ENCODE measurements around the gene CEP192.

The CEP192 gene

GRCh38 chr18:13136056-13136903, 145.1 kb downstream of the CEP192 start:
- no peak for TF ChIP-seq EGR1 (IDR thresholded peaks at IDR 0.05)
- peak; percentile 33 for TF ChIP-seq ZBTB7A (IDR thresholded peaks at IDR 0.05; ENCODE audit: low read depth)
- TF ChIP-seq TEAD4 (IDR thresholded peaks at IDR 0.05): no peak
- TF ChIP-seq CEBPB (IDR thresholded peaks at IDR 0.05): no peak

GRCh38 chr18:13136904-13137669, 145.9 kb downstream of the CEP192 start:
- TF ChIP-seq USF1 (IDR thresholded peaks at IDR 0.05) (no peak), RAD21 (IDR thresholded peaks at IDR 0.05; ENCODE audit: low read depth) (no peak), REST (IDR thresholded peaks at IDR 0.05; ENCODE audit: low read depth) (no peak), ZBTB7A (IDR thresholded peaks at IDR 0.05; ENCODE audit: low read depth) (0 out of 2 replicates have a peak, but pooled peaks have one; percentile 47)

GRCh38 chr18:13137670-13138419, 146.7 kb downstream of the CEP192 start:
- no peak for TF ChIP-seq EGR1 (IDR thresholded peaks at IDR 0.05)
- no peak for TF ChIP-seq ZBTB7A (IDR thresholded peaks at IDR 0.05; ENCODE audit: low read depth)
- no peak for TF ChIP-seq REST (IDR thresholded peaks at IDR 0.05; ENCODE audit: low read depth)
- no peak for TF ChIP-seq RAD21 (IDR thresholded peaks at IDR 0.05; ENCODE audit: low read depth)
- TF ChIP-seq FOXM1 (IDR thresholded peaks at IDR 0.05; ENCODE audit: borderline replicate concordance, low read depth): no peak
- no peak for TF ChIP-seq CREB1 (IDR thresholded peaks at IDR 0.05; ENCODE audit: low read depth)
- no peak for TF ChIP-seq MAX (IDR thresholded peaks at IDR 0.05)
- no peak for TF ChIP-seq CEBPB (IDR thresholded peaks at IDR 0.05)
- TF ChIP-seq TAF1 (IDR thresholded peaks at IDR 0.05; ENCODE audit: low read depth): no peak
- TF ChIP-seq NFIC (IDR thresholded peaks at IDR 0.05): no peak

GRCh38 chr18:13138420-13139139, 147.4 kb downstream of the CEP192 start:
- no peak for TF ChIP-seq EGR1 (IDR thresholded peaks at IDR 0.05)
- no peak for TF ChIP-seq TEAD4 (IDR thresholded peaks at IDR 0.05)
- no peak for TF ChIP-seq ZBTB7A (IDR thresholded peaks at IDR 0.05; ENCODE audit: low read depth)
- no peak for TF ChIP-seq RAD21 (IDR thresholded peaks at IDR 0.05; ENCODE audit: low read depth)
- TF ChIP-seq FOXM1 (IDR thresholded peaks at IDR 0.05; ENCODE audit: borderline replicate concordance, low read depth): no peak
- TF ChIP-seq EP300 (IDR thresholded peaks at IDR 0.05; ENCODE audit: borderline replicate concordance): no peak
- TF ChIP-seq NFIC (IDR thresholded peaks at IDR 0.05): no peak
- TF ChIP-seq MAX (IDR thresholded peaks at IDR 0.05): no peak
- no peak for TF ChIP-seq TAF1 (IDR thresholded peaks at IDR 0.05; ENCODE audit: low read depth)
- no peak for TF ChIP-seq CREB1 (IDR thresholded peaks at IDR 0.05; ENCODE audit: low read depth)
- TF ChIP-seq REST (IDR thresholded peaks at IDR 0.05; ENCODE audit: low read depth): no peak
- TF ChIP-seq YY1 (IDR thresholded peaks at IDR 0.05; ENCODE audit: low read depth): no peak
- TF ChIP-seq USF1 (IDR thresholded peaks at IDR 0.05): no peak
- no peak for TF ChIP-seq CEBPB (IDR thresholded peaks at IDR 0.05)
- no peak for TF ChIP-seq TCF12 (IDR thresholded peaks at IDR 0.05; ENCODE audit: low read depth)
